ENCODE measurements around the gene INTS11.

The INTS11 gene

DNA sequence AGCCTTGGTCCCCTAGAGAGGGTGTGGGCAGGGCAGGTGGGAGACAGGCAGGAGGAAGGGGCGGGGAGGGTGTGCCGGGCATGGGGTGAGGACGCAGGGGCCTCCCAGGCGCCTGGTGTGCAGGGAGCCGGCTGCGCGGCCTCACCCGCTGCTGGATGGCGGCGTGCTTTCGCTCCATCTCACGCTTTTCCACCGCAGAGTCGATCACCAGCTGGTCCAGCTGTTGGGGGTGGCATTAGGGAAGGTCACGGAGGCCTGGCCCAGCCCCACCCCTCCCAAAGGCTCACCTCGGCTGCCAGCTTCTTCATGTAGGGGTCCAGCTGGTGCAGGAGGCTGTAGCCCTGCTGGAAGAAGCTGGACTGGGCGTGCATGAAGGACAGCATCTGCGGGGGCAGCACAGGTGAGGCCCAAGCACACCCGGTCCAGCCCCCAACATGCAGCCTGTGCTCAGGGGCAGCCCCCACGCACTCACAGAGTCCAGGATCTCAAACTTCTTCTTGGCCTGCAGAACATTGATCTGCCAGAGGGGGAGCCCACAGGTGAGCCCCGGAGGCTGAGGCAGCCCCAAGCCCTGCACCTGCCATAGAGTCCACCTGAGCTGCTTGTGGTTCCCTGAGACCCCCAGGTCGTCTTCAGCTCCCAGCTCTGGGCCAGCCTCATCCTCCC is 24.6 kb downstream of the INTS11 start:
- DNase-seq (ENCODE audit: low read depth) = no peak

DNA sequence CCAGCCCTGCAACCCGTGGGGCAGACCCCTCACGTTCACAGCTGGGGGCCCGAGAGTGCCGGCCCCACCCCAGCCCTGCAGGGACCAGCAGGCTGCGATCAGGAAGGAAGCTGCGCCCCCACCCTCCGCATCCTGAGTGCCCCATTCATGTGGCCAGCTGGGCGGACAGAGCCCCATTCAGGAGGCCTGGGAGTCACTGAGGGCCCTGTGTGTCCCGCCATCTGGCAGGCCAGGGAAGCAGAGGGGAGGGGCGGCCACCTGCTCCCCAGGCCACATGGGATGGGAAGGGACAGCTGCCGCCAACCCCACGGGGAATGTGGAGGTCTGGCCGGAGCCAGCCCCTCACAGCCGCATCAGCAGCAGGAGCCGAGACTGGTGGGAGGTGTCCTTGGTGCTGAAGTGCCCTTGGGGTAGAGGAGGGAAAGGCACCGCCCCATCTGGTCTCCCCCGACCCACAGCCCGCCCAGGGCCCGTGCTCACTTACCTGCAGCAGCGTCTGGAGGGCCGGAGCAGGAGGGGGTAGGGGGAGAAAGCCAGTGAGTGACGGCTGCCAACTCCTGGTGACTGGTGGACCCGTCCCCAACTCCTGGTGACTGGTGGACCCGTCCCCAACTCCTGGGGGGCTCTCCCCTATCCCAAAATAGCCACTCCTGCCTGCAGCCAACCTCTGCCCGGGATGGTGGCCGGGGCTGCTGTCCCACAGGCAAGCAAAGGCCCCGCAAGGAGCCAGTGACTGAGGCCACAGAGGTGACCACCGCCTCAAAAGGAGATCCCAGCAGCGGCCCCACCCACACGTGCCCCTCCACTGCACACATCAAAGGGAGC is 25.4 kb downstream of the INTS11 start:
- no peak for DNase-seq (ENCODE audit: low read depth)

DNA sequence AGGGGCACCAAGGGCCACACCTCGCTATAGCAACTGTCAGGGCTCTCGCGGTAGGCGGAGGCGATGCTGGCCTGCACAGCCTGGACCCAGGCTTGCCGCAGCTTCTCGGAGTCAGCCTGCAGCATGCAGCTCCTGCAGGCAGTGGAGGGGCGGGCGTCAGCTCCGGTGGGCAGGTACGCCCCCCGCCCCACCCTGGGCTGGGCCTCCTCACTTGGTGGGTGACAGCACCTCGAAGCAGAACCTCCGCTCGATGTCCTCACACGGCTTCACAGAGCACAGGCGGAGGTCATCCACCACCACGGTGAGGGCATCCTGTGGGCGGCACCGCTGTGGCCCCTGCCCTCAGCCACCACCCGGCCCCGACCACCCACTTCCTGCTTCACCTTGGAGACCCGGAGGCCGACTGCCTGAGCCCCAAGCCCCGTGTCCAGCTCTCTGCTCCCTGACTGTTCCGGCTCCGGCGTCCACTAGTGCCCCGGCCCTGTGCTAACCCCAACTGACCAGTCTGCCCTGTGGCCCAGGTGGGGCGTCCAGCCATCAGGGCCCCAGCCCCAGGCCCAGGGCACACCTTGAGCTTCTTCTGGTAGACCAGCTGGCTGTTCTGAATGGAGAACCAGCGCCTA is 26.5 kb downstream of the INTS11 start:
- DNase-seq (ENCODE audit: low read depth) = no peak

DNA sequence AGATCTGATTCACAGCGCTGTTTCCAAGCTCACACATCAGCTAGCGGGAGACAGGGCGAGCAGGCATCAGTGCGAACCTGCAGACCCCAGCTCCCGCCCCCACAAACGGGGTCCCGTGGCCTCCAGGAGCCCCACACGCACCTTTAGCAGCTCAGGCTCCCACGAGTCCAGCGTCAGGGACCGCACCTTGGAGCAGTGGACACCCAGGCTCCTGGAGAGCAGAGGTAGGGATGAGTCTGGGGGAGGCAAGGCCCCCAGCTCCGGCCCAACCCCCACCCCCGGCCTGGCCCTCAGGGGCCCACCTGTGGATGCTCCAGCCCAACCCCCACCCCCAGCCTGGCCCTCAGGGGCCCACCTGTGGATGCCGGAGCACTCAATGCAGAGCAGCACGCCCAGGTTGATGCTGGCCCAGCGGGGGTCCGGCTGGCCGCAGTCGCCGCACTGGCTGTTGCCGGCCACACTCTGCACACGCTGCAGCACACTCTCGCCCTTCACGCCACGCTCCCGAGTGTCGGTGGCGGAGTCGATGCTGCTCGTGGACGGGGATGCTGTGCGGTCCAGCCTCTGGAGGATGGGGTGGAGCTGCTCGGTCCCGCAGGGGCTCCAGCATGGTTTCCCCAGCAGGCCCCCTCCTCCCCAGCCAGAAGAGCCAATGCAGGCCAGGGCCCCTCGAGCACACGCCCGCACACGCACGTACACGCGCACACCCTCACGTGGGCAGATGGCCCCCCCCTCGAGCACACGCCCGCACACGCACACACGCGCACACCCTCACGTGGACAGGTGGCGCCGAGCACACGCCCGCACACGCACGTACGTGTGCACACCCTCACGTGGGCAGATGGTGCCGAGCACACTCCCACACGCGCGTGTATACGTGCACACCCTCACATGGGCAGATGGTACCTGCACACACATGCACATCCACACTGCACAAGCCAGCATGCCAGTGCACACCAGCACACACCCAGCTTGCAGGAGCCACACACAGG is 28.1 kb downstream of the INTS11 start:
- DNase-seq (ENCODE audit: low read depth) = no peak

DNA sequence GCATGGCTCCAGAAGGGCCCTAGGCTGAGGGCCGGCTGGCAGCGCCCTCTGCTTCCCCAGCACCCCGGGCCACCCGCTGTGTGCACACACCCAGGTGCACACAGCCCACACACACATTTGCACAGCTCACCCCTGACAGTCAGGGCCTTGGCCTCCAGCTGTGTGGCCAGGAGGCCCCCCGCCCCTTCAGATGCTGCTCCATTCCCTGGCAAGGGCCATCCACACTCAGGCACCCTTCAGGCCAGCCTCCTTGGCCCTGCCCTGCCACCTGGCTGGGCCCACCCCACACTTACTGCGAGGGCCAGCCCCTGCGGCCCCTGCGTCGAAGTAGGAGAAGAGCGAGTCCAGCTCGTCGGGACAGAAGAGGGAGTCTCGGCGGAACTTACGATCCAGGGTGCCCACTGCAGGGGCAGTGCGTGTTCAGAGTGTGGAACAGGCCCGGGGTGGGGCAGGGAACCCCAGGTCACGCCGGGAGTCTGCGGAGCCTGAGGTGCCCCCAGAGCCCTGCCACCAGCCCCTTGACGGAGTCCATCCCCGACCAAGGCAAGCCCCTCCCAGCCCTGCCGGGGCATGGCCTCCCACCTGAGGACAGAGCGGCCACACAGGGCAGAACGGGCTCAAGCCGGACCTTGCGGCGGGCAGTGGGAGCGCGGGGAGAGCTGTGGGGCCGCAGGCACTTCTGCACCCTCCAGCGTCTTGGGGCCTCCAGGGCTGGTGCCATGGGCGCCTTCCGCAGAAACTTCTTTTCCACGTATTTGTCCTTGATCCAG is 29.1 kb downstream of the INTS11 start:
- DNase-seq (ENCODE audit: low read depth) = no peak

DNA sequence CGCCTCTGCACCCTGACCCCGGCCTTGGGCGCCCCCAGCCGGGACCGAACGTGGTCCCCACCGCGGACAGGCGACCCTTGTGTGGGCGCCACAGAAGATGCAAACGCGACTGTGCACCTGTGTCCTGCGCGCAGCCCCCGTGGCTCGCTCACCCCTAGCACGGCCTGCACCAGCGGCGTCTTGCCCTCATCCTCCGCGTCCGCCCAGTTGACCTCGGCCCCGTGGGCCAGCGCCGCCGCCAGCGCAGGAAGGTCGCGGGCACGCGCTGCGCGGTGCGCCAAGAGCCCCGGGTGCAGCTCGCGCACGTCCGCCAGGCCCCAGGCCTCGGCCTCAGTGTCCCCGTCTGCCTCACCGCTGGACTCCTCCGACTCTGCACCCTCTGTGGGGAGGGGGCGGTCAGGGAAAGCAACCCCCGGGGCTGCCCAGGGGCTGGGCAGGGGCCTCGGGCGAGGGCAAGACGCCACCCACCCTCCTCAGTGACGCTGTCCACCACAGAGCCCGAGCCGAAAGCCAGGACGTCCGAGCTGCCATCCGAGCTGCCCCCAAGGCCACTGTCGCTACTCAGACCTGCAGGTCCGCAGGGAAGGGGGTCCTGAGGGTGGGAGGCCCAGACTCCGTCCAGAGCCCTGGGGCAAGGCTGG is 30.1 kb downstream of the INTS11 start:
- no peak for DNase-seq (ENCODE audit: low read depth)

GRCh38 chr1:1293263-1294249 is 30.9 kb downstream of the INTS11 start:
- DNase-seq (ENCODE audit: low read depth) = no peak

- DNase-seq (ENCODE audit: low read depth) = no peak
Measured at GRCh38 chr1:1292851-1293250, 31.6 kb downstream of the INTS11 start.

DNA sequence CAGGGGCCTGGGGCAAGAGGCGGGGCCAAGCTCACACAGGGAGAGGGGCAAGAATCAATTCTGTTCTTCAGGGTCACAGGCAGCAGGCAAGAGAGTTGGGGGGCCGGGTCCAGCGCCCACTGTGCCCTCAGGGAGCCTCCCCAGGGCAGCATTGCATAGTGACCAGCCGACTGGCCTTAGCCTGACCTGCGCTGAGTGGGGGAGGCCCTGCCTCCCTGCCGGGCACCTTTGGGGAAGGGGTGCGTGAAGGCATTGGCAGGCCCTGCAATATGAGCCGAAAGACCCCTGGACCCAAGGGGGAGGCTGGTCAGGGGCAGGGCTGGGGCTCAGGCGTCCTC is 32.0 kb downstream of the INTS11 start:
- DNase-seq (ENCODE audit: low read depth) = no peak

GRCh38 chr1:1291548-1292441 is 32.7 kb downstream of the INTS11 start:
- DNase-seq (ENCODE audit: low read depth) = peak; percentile 15

DNA sequence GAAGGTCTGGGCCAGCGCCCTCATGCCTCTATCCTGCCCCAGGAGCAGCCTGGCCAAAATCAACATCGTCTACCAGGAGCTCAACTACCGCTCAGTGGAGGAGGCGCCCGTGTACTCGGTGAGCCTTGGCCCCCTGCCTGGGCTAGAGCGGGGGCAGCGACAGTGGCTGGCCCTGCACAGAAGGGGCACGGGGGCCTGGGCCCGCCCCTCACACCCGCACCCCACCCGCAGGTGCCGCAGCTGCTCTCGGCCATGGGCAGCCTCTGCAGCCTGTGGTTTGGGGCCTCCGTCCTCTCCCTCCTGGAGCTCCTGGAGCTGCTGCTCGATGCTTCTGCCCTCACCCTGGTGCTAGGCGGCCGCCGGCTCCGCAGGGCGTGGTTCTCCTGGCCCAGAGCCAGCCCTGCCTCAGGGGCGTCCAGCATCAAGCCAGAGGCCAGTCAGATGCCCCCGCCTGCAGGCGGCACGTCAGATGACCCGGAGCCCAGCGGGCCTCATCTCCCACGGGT is 33.4 kb downstream of the INTS11 start:
- no peak for DNase-seq (ENCODE audit: low read depth)

GRCh38 chr1:1290238-1290731 is 34.2 kb downstream of the INTS11 start:
- no peak for DNase-seq (ENCODE audit: low read depth)

DNA sequence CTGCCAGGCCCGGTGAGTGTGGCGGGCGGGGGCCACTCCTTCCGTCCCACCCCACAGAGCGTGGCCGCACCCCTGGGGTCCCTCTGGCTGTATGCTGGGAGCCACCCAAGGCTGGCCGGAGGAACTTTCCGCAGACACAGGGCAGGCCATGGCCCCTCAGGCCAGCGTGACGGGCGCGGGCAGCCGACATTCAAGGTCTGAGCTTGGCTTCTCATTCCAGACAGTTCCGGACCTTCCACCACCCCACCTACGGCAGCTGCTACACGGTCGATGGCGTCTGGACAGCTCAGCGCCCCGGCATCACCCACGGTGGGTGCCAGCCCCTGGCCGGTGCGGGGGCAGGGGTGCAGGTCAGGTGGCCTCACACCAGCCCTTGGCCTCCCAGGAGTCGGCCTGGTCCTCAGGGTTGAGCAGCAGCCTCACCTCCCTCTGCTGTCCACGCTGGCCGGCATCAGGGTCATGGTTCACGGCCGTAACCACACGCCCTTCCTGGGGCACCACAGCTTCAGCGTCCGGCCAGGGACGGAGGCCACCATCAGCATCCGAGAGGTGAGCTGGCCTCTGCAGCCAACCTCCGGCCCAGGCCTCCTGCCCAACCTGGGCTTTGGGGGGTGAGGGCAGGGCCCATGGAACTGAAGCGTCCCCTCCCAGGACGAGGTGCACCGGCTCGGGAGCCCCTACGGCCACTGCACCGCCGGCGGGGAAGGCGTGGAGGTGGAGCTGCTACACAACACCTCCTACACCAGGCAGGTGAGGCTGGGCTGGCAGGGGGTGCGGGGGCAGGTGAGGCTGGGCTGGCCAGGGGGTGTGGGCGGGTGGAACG is 37.0 kb downstream of the INTS11 start:
- no peak for DNase-seq (ENCODE audit: low read depth)

GRCh38 chr1:1286313-1287261 is 37.9 kb downstream of the INTS11 start:
- DNase-seq (ENCODE audit: low read depth) = no peak

- DNase-seq (ENCODE audit: low read depth) = no peak
Measured at GRCh38 chr1:1285611-1286311, 38.7 kb downstream of the INTS11 start.

All from non-pigmented ciliary epithelial cell (primary cell).